Cardiac muscle cell (in vitro differentiated cells and primary cell): ENCODE measurements around the gene AP3S1. TPM values are rescaled to one million over a fixed set of nuclear protein-coding genes. Genes with fewer than 3 reads are reported as not detected.
A peak's percentile ranks its signal among the peaks of the same experiment; 100 is the strongest.
"Not testable (repeated sequence)": the region's sequence is repeated elsewhere in the genome, so short reads cannot be mapped to it uniquely, and the experiment has no call there.

Experiments
- DNase-seq, 2 donors: peaks; one replicate each; pipeline versions ENCODE4 v3.0.0 to v3.0.0-alpha.2; 2010 to 2017; ENCODE audit warnings: low read depth in 1 of 2, low spot score in 1 of 2
- H3K27ac ChIP-seq: fragments of 200-600 bp; sonication (generic); 2 replicates; pipeline ENCODE4 v1.5.1; 2016
- H3K27me3 ChIP-seq: fragments of 200-600 bp; sonication (generic); 2 replicates; pipeline ENCODE4 v1.6.0; 2016; ENCODE audit warnings: control low read depth
- H3K36me3 ChIP-seq: fragments of 200-600 bp; sonication (generic); 2 replicates; pipeline ENCODE4 v1.5.1; 2016; ENCODE audit warnings: control low read depth
- H3K4me1 ChIP-seq: fragments of 200-600 bp; sonication (generic); 2 replicates; pipeline ENCODE4 v1.8.1; 2017; ENCODE audit warnings: low read depth, mild to moderate bottlenecking, mixed run types
- H3K4me3 ChIP-seq: fragments of 200-600 bp; sonication (generic); 2 replicates; pipeline ENCODE4 v1.5.1; 2016; ENCODE audit warnings: mild to moderate bottlenecking
- H3K9me3 ChIP-seq: fragments of 200-600 bp; sonication (generic); 2 replicates; pipeline ENCODE4 v1.5.1; 2017; ENCODE audit warnings: low read depth, mild to moderate bottlenecking, control low read depth
- polyA plus RNA-seq: library from polyadenylated mRNA; unstranded; fragments of >200 nt; fragmentation: Nextera tagmentation; extraction: Ambion mirVana; gene quantifications from 2 replicates; pipeline ENCODE4 v1.2.1, GENCODE V29; 2016
- total RNA-seq: library from RNA; depleted of rRNA; stranded (reverse); fragments of >200 nt; gene quantifications from 2 replicates; pipeline ENCODE4 v1.2.3, GENCODE V29; 2016
- TF ChIP-seq, protein P1 (sequence below): IDR thresholded peaks from 2 replicates; pipeline ENCODE4 v1.5.1; 2012; ENCODE audit warnings: low read depth, mild to moderate bottlenecking, low read length

Gene AP3S1
- total and polyA plus RNA-seq, 2 experiments from 2014 or later: 62.5 to 86.6 TPM

DNA sequence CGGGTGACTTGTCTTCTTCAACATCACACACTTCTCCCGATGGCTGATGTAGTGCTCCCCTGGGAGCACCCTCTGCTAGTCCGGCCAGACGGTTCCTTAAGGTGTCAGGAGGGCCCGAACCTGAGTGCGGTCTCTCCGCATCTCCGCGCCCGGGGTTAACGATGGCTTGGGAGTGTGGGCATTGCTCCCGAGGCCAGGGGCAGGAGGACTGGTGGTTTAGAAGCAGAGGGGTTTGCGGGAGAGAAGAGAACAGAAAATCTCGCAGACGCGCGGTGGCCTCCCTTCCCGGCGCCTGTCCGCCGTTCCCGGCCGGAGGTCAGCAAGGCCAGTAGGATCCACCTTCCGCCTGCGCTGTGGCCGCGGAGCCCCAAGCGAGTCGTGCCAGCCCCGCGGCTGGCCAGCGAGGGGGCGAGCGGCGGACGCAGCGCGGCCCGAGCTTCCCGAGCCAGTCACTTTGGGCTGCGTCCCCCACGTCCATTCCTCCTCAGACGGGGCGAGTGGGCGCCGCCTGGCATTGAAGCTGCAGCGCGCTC, 26.0 kb upstream of the AP3S1 start:
- H3K36me3 ChIP-seq: no peaks in the 10 kb centered on the region
- TF ChIP-seq, protein P1, sequence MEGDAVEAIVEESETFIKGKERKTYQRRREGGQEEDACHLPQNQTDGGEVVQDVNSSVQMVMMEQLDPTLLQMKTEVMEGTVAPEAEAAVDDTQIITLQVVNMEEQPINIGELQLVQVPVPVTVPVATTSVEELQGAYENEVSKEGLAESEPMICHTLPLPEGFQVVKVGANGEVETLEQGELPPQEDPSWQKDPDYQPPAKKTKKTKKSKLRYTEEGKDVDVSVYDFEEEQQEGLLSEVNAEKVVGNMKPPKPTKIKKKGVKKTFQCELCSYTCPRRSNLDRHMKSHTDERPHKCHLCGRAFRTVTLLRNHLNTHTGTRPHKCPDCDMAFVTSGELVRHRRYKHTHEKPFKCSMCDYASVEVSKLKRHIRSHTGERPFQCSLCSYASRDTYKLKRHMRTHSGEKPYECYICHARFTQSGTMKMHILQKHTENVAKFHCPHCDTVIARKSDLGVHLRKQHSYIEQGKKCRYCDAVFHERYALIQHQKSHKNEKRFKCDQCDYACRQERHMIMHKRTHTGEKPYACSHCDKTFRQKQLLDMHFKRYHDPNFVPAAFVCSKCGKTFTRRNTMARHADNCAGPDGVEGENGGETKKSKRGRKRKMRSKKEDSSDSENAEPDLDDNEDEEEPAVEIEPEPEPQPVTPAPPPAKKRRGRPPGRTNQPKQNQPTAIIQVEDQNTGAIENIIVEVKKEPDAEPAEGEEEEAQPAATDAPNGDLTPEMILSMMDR: no peak
- peaks cover 25% of the 10 kb centered on the region for H3K27me3 ChIP-seq
- no peaks in the 10 kb centered on the region for H3K4me1 ChIP-seq
- H3K9me3 ChIP-seq: no peaks in the 10 kb centered on the region
- peak; percentile 14 to 55 for DNase-seq
- H3K27ac ChIP-seq: no peak overlapping the region
- peak overlapping the region; percentile 69 for H3K4me3 ChIP-seq

DNA sequence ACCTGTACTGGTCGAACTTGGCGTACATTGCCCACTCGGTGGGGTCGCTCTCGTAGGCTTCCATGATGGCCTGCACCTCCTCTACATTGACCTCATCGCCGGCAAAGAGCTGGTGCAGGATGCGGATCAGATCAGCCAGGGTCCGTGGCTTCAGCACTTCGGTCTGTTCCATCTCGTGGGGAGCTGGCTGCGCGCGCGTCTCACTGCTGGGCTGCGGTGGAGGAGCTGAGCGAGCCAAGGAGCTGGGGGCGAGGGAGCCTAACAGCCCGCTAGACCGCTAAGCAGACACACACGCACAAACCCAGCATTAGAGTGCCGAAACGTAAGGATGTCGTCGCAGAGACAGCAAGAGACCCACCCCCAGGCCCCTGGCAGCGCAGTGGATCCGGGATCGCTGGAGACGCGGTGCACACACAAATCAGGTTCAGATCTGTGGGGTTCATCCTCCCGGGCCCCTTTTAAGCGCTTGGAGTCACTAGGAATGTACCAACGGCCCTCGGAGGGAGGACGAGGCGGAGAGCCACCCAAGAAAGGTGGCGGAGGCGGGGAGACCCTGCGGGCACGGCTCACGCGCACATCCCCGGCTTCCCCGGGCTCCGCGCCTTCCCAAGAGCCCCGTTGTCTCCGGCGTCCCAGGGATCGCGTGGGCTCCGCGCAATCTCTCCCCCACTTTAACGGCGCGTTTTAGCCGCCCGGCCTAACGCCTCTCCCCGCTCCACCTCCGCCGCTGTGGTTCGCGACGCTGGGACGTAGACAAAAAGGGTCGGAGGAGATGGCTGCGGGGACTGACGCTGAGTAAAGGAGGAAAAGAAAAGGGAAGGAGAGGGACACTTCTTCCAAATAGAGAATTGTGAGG, 25.3 kb upstream of the AP3S1 start, which contains the start of gene CDO1:
CDO1 (minus strand) TSS at position 434 of the 856 bp plus-strand sequence; CDS start at position 172, 262 bp downstream.
- Histone ChIP-seq H3K4me3 (peak within 1 kb of the TSS; percentile 69), H3K9me3 (no peaks in the 10 kb centered on the region), H3K36me3 (no peaks in the 10 kb centered on the region), H3K27ac (peak within 1 kb of the TSS; percentile 89), H3K27me3 (peaks cover 25% of the 10 kb centered on the region), H3K4me1 (no peaks in the 10 kb centered on the region)
- TF ChIP-seq, protein P1: no peak
- DNase-seq: peak; percentile 74 to 75

DNA sequence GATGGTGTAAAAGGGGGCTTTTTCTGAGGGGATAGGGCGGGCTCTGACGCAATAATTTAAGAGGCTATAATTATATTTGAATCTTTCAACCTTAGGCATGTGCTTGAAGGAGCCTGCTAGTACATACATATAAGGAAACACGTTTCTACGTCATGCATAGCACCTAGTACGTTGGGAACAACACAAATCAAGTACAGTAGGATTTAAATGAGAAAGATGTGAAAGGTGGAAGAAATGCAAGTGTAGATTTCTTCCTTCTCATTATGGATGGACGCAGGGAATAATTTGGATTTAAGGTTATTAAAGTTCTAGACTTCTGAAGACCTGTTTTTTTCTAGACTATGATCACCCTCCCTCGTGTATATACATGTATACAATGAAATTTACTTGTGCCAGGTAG, 24.3 kb upstream of the AP3S1 start:
- H3K4me1 ChIP-seq: no peaks in the 10 kb centered on the region
- TF ChIP-seq, protein P1: no peak
- H3K4me3 ChIP-seq: peak overlapping the region; percentile 69
- DNase-seq: no peak
- H3K9me3 ChIP-seq: no peaks in the 10 kb centered on the region
- H3K27ac ChIP-seq: no peak overlapping the region
- H3K27me3 ChIP-seq: peaks cover 25% of the 10 kb centered on the region
- no peaks in the 10 kb centered on the region for H3K36me3 ChIP-seq

DNA sequence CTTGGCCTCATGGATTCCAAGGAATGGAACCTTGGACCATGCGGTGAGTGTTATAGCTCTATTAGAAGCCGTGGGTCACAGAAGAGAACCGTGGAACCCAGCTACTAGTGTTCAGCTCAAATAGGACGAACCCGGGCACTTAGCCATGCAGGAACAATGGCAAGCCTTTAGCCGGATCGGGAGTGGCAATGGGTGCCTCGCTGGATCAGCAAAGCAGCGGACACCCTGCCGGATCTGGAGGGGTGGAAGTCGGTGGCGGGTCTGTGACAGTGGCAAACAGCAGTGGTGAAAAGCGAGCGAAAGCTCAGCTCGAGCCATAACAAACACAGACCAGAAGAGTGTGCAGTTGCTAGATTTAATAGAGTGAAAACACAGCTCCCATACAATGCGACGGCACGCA, 22.9 kb upstream of the AP3S1 start:
- Histone ChIP-seq H3K9me3 (no peaks in the 10 kb centered on the region), H3K27ac (no peak overlapping the region), H3K4me3 (no peak overlapping the region), H3K4me1 (no peaks in the 10 kb centered on the region), H3K36me3 (no peaks in the 10 kb centered on the region), H3K27me3 (peaks cover 21% of the 10 kb centered on the region)
- no peak for DNase-seq
- TF ChIP-seq, protein P1: no peak

DNA sequence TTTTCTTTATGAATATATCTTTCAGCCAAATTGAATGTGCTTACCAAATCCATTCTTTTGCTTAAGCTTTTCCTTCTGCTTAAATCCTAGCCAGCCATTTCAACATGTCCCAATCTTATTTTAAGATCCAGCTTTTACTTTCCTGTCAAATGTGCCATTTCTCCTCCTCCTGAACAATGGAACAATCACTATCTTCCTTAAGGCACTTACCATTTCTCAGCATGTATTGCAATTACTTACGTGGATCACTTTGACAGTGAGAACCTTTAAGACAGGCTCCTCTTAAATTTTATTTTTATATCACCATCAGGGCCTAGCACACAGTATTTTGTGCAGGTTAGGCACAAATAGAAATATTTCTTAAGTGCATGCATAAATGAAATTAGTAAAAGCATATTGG, 20.9 kb upstream of the AP3S1 start:
- TF ChIP-seq, protein P1: no peak
- H3K4me3 ChIP-seq: no peak overlapping the region
- no peak for DNase-seq
- no peak overlapping the region for H3K27ac ChIP-seq
- H3K36me3 ChIP-seq: no peaks in the 10 kb centered on the region
- H3K4me1 ChIP-seq: no peaks in the 10 kb centered on the region
- peaks cover 1% of the 10 kb centered on the region for H3K27me3 ChIP-seq
- H3K9me3 ChIP-seq: no peaks in the 10 kb centered on the region

DNA sequence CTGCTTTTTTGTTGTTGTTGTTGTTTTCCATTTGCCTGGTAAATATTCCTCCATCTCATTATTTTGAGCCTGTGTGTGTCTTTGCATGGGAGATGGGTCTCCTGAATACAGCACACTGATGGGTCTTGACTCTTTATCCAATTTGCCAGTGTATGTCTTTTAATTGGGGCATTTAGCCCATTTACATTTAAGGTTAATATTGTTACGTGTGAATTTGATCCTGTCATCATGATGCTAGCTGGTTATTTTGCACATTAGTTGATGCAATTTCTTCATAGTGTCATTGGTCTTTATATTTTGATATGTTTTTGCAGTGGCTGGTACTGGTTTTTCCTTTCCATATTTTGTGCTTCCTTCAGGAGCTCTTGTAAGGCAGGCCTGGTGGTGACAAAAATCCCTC, 16.8 kb upstream of the AP3S1 start:
- H3K9me3 ChIP-seq, DNase-seq, H3K4me3 ChIP-seq, H3K27ac ChIP-seq, H3K4me1 ChIP-seq, H3K27me3 ChIP-seq: not testable (repeated sequence)
- H3K36me3 ChIP-seq: peaks cover 10% of the 10 kb centered on the region
